NB4 (cell line): Measurements from ENCODE around the gene VIL1.

Experiments
- DNase-seq: peaks from one replicate; pipeline ENCODE4 v3.0.0; 2010; ENCODE audit warnings: low read depth
- H3K4me3 ChIP-seq: one replicate; pipeline ENCODE4 v1.5.1; 2011; ENCODE audit warnings: mild to moderate bottlenecking, low read depth, low read length, moderate library complexity
- MYC ChIP-seq: IDR thresholded peaks from 2 replicates; pipeline ENCODE4 v1.6.1; 2011; ENCODE audit warnings: low read depth, low read length
- POLR2A ChIP-seq: IDR thresholded peaks from 2 replicates; pipeline ENCODE4 v1.6.1; 2011; ENCODE audit warnings: mild to moderate bottlenecking; ENCODE audit not compliant: insufficient read length; ENCODE audit errors: extremely low read depth
- TF ChIP-seq, protein P1 (sequence below): IDR thresholded peaks from one replicate; pipeline ENCODE4 v1.5.1; 2012; ENCODE audit warnings: low read depth, low read length
- TF ChIP-seq, protein P2 (sequence below): IDR thresholded peaks from 2 replicates; pipeline ENCODE4 v1.6.1; 2011; ENCODE audit warnings: low read depth, low read length

Gene VIL1

DNA sequence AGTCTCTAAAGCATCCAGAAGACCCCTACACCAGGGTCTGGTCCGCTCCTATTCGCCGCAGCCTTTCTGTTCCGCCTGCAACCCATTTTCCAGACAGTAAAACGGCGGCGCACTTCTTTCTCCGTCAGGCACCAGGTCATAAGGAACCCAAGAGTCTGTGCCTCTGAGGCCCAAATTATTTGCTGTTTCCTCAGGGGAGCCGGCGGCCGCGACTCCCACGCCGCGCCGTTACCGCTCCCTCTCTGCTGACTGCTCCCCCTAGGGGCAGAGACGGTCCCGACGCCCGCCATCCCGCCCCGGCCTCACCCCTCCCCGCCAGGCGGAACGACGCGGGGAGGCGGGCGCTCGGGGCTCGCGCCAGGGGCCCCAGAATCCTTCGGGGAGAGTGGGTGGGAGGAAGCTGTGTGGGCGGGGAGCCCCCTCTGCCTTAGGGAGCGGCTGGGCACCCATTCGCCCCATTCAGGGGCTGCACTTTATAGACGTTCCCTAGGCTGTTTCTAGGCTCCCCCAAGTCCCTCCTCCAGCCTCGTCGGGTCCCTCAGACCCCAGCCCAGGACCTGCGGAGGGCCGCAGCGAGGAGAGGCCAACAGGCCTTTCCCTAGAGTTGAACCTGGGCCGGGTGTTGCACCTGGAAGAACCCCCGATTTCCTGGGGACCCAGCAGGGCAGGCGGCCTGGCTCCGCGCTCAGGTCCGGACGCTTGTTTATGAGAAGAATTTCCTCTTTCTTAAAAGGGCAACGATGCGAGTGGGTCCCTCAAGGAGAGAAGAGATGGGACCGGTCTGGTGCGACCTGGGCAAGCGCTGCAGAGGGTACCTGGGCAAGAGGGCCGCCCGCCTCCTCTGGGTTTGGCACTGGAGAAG is 22.9 kb upstream of the VIL1 start:
- peak; percentile 99 for DNase-seq
- TF ChIP-seq, protein P1, sequence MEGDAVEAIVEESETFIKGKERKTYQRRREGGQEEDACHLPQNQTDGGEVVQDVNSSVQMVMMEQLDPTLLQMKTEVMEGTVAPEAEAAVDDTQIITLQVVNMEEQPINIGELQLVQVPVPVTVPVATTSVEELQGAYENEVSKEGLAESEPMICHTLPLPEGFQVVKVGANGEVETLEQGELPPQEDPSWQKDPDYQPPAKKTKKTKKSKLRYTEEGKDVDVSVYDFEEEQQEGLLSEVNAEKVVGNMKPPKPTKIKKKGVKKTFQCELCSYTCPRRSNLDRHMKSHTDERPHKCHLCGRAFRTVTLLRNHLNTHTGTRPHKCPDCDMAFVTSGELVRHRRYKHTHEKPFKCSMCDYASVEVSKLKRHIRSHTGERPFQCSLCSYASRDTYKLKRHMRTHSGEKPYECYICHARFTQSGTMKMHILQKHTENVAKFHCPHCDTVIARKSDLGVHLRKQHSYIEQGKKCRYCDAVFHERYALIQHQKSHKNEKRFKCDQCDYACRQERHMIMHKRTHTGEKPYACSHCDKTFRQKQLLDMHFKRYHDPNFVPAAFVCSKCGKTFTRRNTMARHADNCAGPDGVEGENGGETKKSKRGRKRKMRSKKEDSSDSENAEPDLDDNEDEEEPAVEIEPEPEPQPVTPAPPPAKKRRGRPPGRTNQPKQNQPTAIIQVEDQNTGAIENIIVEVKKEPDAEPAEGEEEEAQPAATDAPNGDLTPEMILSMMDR, result peak; percentile 70
- peak; percentile 79 for TF ChIP-seq MYC
- peak; percentile 14 for TF ChIP-seq POLR2A
- TF ChIP-seq, protein P2, sequence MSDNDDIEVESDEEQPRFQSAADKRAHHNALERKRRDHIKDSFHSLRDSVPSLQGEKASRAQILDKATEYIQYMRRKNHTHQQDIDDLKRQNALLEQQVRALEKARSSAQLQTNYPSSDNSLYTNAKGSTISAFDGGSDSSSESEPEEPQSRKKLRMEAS, result peak; percentile 46; the same call in 1 of the 2 replicates
- H3K4me3 ChIP-seq, result peak overlapping the region; percentile 73

DNA sequence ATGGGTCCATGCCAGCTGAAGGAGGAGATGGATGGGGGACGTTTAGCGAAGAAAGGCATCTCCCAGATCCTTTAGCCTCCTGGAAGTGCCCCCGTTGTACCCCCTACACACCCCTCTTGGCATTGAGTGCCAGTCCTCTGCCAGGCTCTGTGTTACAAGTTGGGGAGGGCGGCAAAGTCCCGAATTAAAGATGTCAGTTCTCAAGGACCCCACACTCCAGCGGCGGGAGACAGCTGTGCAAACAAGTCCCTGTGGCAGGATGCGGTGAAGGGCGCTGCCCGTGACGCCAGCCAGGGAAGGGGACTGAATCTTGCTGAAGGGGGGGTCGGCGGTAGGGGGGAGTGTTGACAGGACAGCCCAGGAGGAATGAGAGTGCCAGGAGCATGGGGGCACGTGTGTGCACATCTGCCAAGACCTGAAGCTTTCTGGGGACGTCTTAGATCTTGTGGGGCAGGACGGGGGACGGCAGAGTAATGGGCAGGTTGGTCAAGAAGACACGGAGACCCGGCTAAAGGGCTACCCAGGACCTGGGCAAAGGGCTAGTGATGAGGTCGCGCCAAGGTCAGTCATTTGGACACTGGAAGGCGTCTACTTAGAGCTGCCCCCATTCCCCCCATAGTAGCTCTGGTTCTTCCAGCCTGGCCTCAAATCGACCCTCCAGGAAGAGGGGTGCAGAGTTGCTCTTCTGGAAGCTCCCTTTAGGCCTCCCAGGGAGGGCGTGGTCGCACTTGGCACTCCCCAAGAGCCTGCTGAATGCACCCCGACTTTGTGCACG is 22.0 kb upstream of the VIL1 start:
- peak overlapping the region; percentile 73 for H3K4me3 ChIP-seq
- TF ChIP-seq, protein P1, result no peak
- no peak for TF ChIP-seq POLR2A
- TF ChIP-seq MYC, result peak; percentile 68; the same call in 1 of the 2 replicates
- TF ChIP-seq, protein P2, result peak; percentile 90
- DNase-seq, result peak; percentile 95

DNA sequence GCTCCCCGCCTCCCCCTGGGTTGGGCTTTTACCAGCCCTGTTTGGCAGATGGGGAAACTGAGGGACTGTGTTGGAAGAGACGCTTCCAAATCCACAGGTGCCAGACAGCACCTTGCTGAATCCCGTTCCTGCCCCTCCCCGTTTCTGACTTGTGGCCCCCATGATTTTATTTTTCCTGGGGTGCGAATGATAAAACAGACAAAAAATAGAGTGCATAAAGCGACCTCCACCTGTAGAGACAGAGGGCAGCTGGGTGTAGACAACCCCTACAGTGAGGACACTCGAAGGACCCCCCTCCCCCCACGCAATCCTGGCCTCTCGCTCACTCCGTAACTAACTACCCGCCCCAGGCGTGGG is 21.5 kb upstream of the VIL1 start:
- peak overlapping the region; percentile 73 for H3K4me3 ChIP-seq
- DNase-seq, result no peak

DNA sequence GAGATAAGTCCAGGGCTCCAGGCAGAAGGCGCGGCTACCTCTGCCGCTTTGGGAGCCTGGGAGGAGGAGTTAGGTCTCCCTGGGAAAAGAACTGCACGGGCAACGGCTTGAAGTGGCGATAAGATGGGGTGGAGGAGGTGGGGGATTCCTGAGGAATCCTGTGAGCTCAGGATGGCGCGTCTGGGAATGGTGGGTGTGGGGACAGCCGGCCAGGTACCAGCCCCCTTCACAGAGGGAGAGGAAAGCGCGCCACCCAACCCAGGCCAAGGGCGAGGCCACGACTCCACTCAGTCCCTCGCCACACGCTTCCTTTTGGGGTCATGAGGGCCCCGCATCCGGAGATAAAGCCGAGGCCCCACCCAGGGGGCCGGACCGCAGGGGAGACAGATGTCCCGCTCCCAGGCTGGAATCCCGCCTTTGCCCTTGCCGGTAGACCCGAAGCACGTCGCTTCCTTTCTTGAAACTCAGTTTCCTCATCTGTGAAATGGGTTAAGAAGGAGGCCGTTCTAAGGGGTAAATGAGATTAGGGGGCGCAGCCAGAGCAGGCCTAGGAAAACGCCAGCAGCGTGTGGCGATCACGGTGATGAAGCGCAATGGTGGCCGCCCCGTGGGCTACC is 21.0 kb upstream of the VIL1 start:
- peak; percentile 93 for DNase-seq
- TF ChIP-seq, protein P2, result peak; percentile 46; the same call in 1 of the 2 replicates
- TF ChIP-seq POLR2A (peak; percentile 37), MYC (peak; percentile 56; the same call in 1 of the 2 replicates)
- TF ChIP-seq, protein P1, result no peak
- peak overlapping the region; percentile 73 for H3K4me3 ChIP-seq

More for the DNA sequence above, 21.5 kb upstream of the VIL1 start:
- TF ChIP-seq, protein P1, result no peak
- TF ChIP-seq, protein P2, result no peak
- TF ChIP-seq MYC, result no peak
- no peak for TF ChIP-seq POLR2A

DNA sequence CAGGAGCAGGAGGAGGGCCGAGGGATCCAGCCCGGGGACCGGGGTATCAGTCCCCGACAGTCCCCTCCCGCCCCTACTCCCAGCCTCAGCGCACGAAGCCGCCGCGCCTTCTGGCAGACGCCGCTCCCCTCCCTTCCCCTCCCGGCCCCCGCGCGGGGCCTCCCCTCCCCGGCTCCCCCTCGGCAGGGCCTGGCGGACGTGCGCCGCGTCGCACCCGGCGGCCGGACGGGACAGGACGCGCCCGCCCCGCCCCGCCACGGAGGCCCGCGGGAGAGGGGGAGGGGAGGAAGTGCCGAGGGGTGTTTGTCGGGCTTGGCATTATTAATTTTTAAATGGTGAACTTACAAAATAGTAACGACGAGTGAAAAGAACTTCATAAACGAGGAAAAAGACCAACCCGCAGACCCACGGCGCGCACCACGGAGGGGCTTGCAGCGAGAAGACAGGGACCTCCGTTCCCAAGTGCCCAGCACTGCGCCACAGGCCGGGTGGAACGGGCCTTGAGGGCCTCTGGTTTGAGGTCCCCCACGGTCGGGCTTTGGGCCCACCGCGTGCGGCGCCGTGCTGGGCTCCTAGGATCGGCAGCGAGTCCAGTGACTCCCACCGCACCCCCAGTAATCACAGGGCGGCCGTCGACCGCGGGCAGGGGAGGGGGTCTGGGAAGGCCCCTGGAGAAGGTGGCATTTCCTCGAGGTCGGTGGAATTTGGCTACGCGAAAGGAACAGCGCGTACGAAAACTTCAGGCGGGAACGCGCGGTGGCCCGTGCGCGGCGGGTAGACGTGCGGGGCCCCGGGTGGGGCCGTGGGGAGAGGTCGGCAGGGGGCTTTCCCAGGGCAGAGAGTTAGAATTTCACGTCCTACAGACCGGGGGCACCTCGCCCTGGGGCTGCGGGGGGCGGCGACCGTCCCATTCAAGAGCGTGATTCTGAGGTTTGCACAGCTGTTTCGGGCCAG is 20.2 kb upstream of the VIL1 start:
- peak; percentile 91 for DNase-seq
- TF ChIP-seq POLR2A (peak; percentile 9), MYC (peak; percentile 29; the same call in 1 of the 2 replicates)
- TF ChIP-seq, protein P1, result no peak
- TF ChIP-seq, protein P2, result no peak
- H3K4me3 ChIP-seq, result peak overlapping the region; percentile 76
